22Rv1 (cell line): ENCODE data around the gene CNTN3.

Experiments
- CTCF ChIP-seq: fragments of 450-650 bp; IDR thresholded peaks from 2 replicates; pipeline ENCODE4 v1.5.1; 2017; ENCODE audit warnings: mild to moderate bottlenecking
- ZFX ChIP-seq: fragments of 450-650 bp; IDR thresholded peaks from 2 replicates; pipeline ENCODE4 v1.6.1; 2017; ENCODE audit warnings: antibody characterized with exemption, borderline replicate concordance

- TF ChIP-seq CTCF, result no peak
- no peak for TF ChIP-seq ZFX
Measured at GRCh38 chr3:74593152-74593551, 21.3 kb downstream of the CNTN3 start.
